Measurements from ENCODE around the gene VPS54. TPM values are rescaled to one million over a fixed set of nuclear protein-coding genes. Genes with fewer than 3 reads are reported as not detected.

The VPS54 gene
- total RNA-seq, 1 donor from 2014 or later, result 27.0 TPM

DNA sequence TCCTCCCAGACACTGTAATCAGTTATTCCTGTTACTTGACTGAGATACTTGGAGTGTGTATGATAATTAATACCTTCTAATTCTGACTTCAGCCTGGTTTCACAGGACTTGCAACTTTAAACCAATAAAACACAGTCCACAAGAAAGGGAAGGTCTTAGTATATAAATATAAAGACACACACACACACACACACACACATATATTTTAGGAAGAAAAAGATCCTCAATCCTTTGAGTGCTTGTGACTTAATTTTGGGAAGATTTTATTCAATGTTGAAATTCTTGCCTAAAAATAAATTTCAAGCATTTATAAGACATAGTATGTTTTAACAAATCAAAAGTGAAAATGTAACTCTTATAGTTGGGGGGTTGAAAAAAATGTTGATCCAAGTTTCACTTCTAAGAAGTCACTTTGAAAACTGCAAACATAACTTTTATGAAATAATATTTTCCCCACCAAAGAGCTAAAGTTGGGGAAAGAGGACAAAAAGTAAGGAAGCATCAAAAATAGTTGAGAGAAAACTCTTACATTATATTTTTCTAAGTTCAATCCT is 824 bp upstream of the VPS54 start:
- Histone ChIP-seq H3K4me1 (peaks cover 28% of the 10 kb centered on the region), H3K4me3 (peak overlapping the region; percentile 65), H3K36me3 (no peaks in the 10 kb centered on the region), H3K27ac (peak overlapping the region; percentile 95), H3K27me3 (no peaks in the 10 kb centered on the region), H3K9me3 (no peaks in the 10 kb centered on the region)
- ATAC-seq (no peak), DNase-seq (no peak)
- intact Hi-C loops (cut with DNase I), result no loop called here
- TF ChIP-seq CTCF (IDR thresholded peaks at IDR 0.05), result no peak

GRCh38 chr2:64018701-64019082 is 536 bp downstream of the VPS54 start:
- DNase-seq (peak; percentile 85), ATAC-seq (peak; percentile 82)
- no peak for TF ChIP-seq CTCF (IDR thresholded peaks at IDR 0.05)
- Histone ChIP-seq H3K4me1 (peaks cover 28% of the 10 kb centered on the region), H3K36me3 (no peaks in the 10 kb centered on the region), H3K27ac (peak overlapping the region; percentile 95), H3K27me3 (no peaks in the 10 kb centered on the region), H3K9me3 (no peaks in the 10 kb centered on the region), H3K4me3 (peak overlapping the region; percentile 65)
- intact Hi-C loops (cut with DNase I), result no loop called here

GRCh38 chr2:64017811-64018700 is 1.2 kb downstream of the VPS54 start:
- H3K27me3 ChIP-seq, result no peaks in the 10 kb centered on the region
- ATAC-seq, result no peak
- DNase-seq, result no peak
- H3K36me3 ChIP-seq, result no peaks in the 10 kb centered on the region
- H3K4me3 ChIP-seq, result peak overlapping the region; percentile 65
- H3K9me3 ChIP-seq, result no peaks in the 10 kb centered on the region
- no peak for TF ChIP-seq CTCF (IDR thresholded peaks at IDR 0.05)
- intact Hi-C loops (cut with DNase I), result no loop called here
- peaks cover 28% of the 10 kb centered on the region for H3K4me1 ChIP-seq
- peak overlapping the region; percentile 95 for H3K27ac ChIP-seq

DNA sequence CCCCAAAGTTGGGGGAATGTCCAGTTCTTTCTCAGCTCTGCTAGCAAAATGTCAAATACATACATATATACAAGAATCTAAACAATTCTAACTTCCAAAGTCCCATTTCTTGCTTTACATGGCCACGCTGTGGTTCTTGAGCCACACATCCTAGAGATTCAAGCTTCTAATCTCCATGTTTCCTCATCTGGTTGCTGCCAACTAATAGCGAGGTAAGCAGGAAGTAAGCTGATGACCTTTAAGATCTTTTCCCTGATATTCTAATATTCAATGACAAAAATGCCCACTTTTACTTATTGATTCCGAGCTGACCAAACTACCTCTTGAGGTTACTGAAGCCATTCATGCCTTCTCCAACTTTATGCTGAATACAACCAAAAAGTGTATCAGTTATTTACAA is 3.3 kb downstream of the VPS54 start:
- Histone ChIP-seq H3K9me3 (no peaks in the 10 kb centered on the region), H3K4me3 (no peak overlapping the region), H3K36me3 (no peaks in the 10 kb centered on the region), H3K27me3 (no peaks in the 10 kb centered on the region), H3K4me1 (peaks cover 28% of the 10 kb centered on the region), H3K27ac (no peak overlapping the region)
- intact Hi-C loops (cut with DNase I), result no loop called here
- DNase-seq, result no peak
- no peak for TF ChIP-seq CTCF (IDR thresholded peaks at IDR 0.05)
- no peak for ATAC-seq

DNA sequence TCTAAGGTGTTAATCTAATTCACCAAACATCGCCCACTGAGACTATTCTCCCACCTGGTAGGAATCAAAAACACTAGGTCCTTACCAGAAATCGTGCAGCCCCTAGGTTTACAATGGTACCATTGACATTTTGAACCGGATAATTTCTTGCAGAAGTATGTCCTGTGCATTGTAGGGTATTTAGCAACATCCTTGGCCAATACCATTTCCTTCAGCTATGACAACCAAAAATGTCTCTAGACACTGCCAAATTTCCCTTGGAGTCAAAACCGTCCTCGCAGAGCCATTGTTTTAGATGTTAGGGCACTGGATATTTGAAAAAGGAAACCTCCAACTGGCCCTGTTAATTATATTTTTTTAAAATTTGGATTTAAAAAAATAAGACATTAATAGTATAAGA is 3.8 kb downstream of the VPS54 start:
- Histone ChIP-seq H3K27ac (peak overlapping the region; percentile 2), H3K27me3 (no peaks in the 10 kb centered on the region), H3K4me3 (no peak overlapping the region), H3K36me3 (no peaks in the 10 kb centered on the region), H3K4me1 (peaks cover 24% of the 10 kb centered on the region), H3K9me3 (no peaks in the 10 kb centered on the region)
- DNase-seq (no peak), ATAC-seq (no peak)
- intact Hi-C loops (cut with DNase I), result no loop called here
- no peak for TF ChIP-seq CTCF (IDR thresholded peaks at IDR 0.05)
